GM23338 (cell line): ENCODE results near the gene SH3BP4. TPM values are rescaled to one million over a fixed set of nuclear protein-coding genes. Genes with fewer than 3 reads are reported as not detected.

Source experiments
- ATAC-seq: fragments of 200-7000 bp; cut with Tn5 transposase; 3 replicates; pipeline ENCODE4 v1.9.1; 2020
- DNase-seq: peaks from one replicate; pipeline ENCODE4 v3.0.0-alpha.2; 2015; ENCODE audit warnings: low spot score
- H2AFZ ChIP-seq: fragments of 200-600 bp; sonication (generic); 2 replicates; pipeline ENCODE4 v1.8.0; 2016; ENCODE audit warnings: antibody characterized with exemption, mild to moderate bottlenecking, moderate library complexity
- H3F3A ChIP-seq: fragments of 200-600 bp; sonication (generic); replicated peaks from 2 replicates; pipeline ENCODE4 v1.8.0; 2017; ENCODE audit warnings: antibody characterized with exemption, mixed run types, low read depth
- H3K27ac ChIP-seq: fragments of 200-600 bp; sonication (generic); 2 replicates; pipeline ENCODE4 v1.6.1; 2016; ENCODE audit warnings: low read depth
- H3K27me3 ChIP-seq: fragments of 200-600 bp; sonication (generic); 2 replicates; pipeline ENCODE4 v1.8.0; 2016; ENCODE audit warnings: mild to moderate bottlenecking, mixed run types, moderate library complexity; ENCODE audit not compliant: insufficient read depth
- H3K36me3 ChIP-seq: fragments of 200-600 bp; sonication (generic); 2 replicates; pipeline ENCODE4 v1.8.0; 2016; ENCODE audit warnings: mild to moderate bottlenecking; ENCODE audit not compliant: insufficient read depth
- H3K4me1 ChIP-seq: fragments of 200-600 bp; sonication (generic); 2 replicates; pipeline ENCODE4 v1.8.0; 2016; ENCODE audit warnings: mild to moderate bottlenecking, moderate library complexity; ENCODE audit not compliant: insufficient read depth
- H3K4me2 ChIP-seq: fragments of 200-600 bp; sonication (generic); 2 replicates; pipeline ENCODE4 v1.7.1; 2017; ENCODE audit warnings: mixed run types
- H3K4me3 ChIP-seq: fragments of 200-600 bp; sonication (generic); 2 replicates; pipeline ENCODE4 v1.6.1; 2016; ENCODE audit warnings: mixed run types
- H3K79me2 ChIP-seq: fragments of 200-600 bp; sonication (generic); replicated peaks from 2 replicates; pipeline ENCODE4 v1.8.0; 2017; ENCODE audit warnings: mild to moderate bottlenecking; ENCODE audit not compliant: insufficient read depth
- H3K9me2 ChIP-seq: fragments of 200-600 bp; sonication (generic); 2 replicates; pipeline ENCODE4 v1.8.0; 2017; ENCODE audit not compliant: insufficient read depth
- H4K20me1 ChIP-seq: fragments of 200-600 bp; sonication (generic); replicated peaks from 2 replicates; pipeline ENCODE4 v1.8.0; 2017; ENCODE audit warnings: mild to moderate bottlenecking; ENCODE audit not compliant: insufficient read depth
- H3K27ac Mint-ChIP-seq: 2 replicates; pipeline ENCODE4 v1.8.0; 2020; ENCODE audit warnings: inconsistent platforms, mild to moderate bottlenecking, moderate library complexity, mixed read lengths
- H3K27me3 Mint-ChIP-seq: 3 replicates; pipeline ENCODE4 v1.8.0; 2022; ENCODE audit warnings: low read depth, mild to moderate bottlenecking, moderate library complexity, mixed read lengths, inconsistent platforms; ENCODE audit not compliant: insufficient read depth, poor library complexity
- H3K36me3 Mint-ChIP-seq: 3 replicates; pipeline ENCODE4 v1.8.0; 2021; ENCODE audit warnings: low read depth, mild to moderate bottlenecking, inconsistent platforms, moderate library complexity, mixed read lengths
- H3K4me1 Mint-ChIP-seq: 3 replicates; pipeline ENCODE4 v1.8.0; 2020; ENCODE audit warnings: mild to moderate bottlenecking, inconsistent platforms, mixed read lengths
- H3K4me3 Mint-ChIP-seq: 3 replicates; pipeline ENCODE4 v1.8.0; 2021; ENCODE audit warnings: moderate library complexity, mild to moderate bottlenecking, inconsistent platforms, mixed read lengths
- H3K9me3 Mint-ChIP-seq: 3 replicates; pipeline ENCODE4 v1.8.0; 2020; ENCODE audit warnings: moderate library complexity, mild to moderate bottlenecking, inconsistent platforms, mixed read lengths
- CREB1 ChIP-seq: fragments of 250-450 bp; sonication (Bioruptor Pico); IDR thresholded peaks from 2 replicates; pipeline ENCODE4 v1.5.0; 2020; ENCODE audit warnings: low read depth, mild to moderate bottlenecking, moderate library complexity
- CTCF ChIP-seq, 2 experiments: fragments of 200-600 bp in 1 of 2; sonication (generic) in 1 of 2; conservative IDR thresholded peaks; 2 replicates each; pipeline versions ENCODE4 v1.5.1 to v1.6.1; 2016 to 2017; ENCODE audit warnings: antibody characterized with exemption in 2 of 2, low read depth in 2 of 2, mild to moderate bottlenecking in 2 of 2, moderate library complexity in 1 of 2
- ETS1 ChIP-seq: IDR thresholded peaks from 2 replicates; pipeline ENCODE4 v1.6.1; 2016; ENCODE audit warnings: antibody characterized with exemption
- POLR2AphosphoS5 ChIP-seq: IDR thresholded peaks from 2 replicates; pipeline ENCODE4 v1.6.1; 2016; ENCODE audit warnings: antibody characterized with exemption, low read depth
- STAT1 ChIP-seq: IDR thresholded peaks from one replicate; pipeline ENCODE4 v1.6.1; 2016; ENCODE audit warnings: antibody characterized with exemption; ENCODE audit not compliant: unreplicated experiment
- ZNF331 ChIP-seq: fragments of 250-450 bp; sonication (Bioruptor Pico); IDR thresholded peaks from 2 replicates; pipeline ENCODE4 v1.5.0; 2020; ENCODE audit warnings: low read depth, mild to moderate bottlenecking, moderate library complexity
- polyA plus RNA-seq: library from polyadenylated mRNA; unstranded; fragments of >200 nt; fragmentation: Nextera tagmentation; extraction: Ambion mirVana; gene quantifications from 2 replicates; pipeline ENCODE4 v1.2.1, GENCODE V29; 2016
- total RNA-seq: library from RNA; depleted of rRNA; stranded (reverse); fragments of >200 nt; shearing (Covaris generic); gene quantifications from 2 replicates; pipeline ENCODE4 v1.2.3, GENCODE V29; 2014
- TF ChIP-seq, protein P1 (sequence below): IDR thresholded peaks from one replicate; pipeline ENCODE4 v1.6.1; 2018; ENCODE audit warnings: antibody characterized with exemption; ENCODE audit not compliant: unreplicated experiment

SH3BP4 gene
- total and polyA plus RNA-seq, 2 experiments from 2014 or later, result 15.6 to 50.9 TPM

DNA sequence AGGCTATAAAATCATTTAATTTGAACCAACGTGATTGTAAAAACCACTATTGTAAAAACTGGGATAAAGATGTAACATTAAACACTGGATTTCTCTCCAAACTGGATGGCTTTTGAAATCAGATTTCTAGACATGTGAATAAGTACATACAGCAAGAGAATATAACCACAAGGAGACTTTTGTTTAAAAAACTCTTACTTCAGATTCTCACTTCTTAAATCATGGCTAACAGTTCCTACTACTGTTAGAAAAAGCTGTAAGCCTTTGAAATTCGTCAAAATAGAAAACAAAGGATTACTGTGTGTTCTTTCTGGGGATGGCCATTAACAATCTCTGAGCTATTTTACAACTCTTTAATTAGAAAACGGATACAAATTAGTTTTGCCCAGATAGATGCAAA is 39.4 kb upstream of the SH3BP4 start:
- no peak for TF ChIP-seq CREB1
- no peak for TF ChIP-seq STAT1
- no peak for TF ChIP-seq ZNF331 (CRISPR knock-in tag)
- TF ChIP-seq CTCF (conservative IDR thresholded peaks at IDR 0.05; ENCODE audit: low read depth in 2 of 2), result no peak
- TF ChIP-seq, protein P1, sequence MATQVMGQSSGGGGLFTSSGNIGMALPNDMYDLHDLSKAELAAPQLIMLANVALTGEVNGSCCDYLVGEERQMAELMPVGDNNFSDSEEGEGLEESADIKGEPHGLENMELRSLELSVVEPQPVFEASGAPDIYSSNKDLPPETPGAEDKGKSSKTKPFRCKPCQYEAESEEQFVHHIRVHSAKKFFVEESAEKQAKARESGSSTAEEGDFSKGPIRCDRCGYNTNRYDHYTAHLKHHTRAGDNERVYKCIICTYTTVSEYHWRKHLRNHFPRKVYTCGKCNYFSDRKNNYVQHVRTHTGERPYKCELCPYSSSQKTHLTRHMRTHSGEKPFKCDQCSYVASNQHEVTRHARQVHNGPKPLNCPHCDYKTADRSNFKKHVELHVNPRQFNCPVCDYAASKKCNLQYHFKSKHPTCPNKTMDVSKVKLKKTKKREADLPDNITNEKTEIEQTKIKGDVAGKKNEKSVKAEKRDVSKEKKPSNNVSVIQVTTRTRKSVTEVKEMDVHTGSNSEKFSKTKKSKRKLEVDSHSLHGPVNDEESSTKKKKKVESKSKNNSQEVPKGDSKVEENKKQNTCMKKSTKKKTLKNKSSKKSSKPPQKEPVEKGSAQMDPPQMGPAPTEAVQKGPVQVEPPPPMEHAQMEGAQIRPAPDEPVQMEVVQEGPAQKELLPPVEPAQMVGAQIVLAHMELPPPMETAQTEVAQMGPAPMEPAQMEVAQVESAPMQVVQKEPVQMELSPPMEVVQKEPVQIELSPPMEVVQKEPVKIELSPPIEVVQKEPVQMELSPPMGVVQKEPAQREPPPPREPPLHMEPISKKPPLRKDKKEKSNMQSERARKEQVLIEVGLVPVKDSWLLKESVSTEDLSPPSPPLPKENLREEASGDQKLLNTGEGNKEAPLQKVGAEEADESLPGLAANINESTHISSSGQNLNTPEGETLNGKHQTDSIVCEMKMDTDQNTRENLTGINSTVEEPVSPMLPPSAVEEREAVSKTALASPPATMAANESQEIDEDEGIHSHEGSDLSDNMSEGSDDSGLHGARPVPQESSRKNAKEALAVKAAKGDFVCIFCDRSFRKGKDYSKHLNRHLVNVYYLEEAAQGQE, result no peak
- peaks cover 2% of the 10 kb centered on the region; the same call in 1 of the 3 replicates for H3K36me3 Mint-ChIP-seq
- no peaks in the 10 kb centered on the region for H3K36me3 ChIP-seq

DNA sequence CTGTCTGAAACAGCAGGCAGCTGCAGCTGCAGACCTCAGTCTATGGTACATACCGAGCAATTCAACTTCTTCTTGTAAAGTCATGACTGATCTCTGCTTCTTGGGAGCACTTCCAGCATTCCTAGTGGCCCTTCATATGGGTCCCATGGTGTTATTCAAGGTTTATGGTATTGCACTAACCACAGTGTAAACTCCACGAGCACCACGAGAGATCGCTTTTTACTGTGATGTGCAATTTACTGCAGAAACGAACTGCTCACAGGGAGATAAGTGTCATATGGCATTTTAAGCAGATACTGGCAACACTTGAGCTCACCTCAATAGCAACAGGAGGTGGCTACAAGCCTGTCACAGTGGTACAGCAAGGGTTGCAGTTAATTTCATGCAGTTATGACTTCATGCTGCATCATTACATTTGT is 38.6 kb upstream of the SH3BP4 start:
- Histone ChIP-seq H2AFZ (no peak overlapping the region), H3K79me2 (no peaks in the 10 kb centered on the region), H3K4me3 (no peak overlapping the region), H3K4me2 (no peak overlapping the region), H4K20me1 (no peaks in the 10 kb centered on the region), H3K27ac (no peak overlapping the region), H3F3A (no peaks in the 10 kb centered on the region), H3K4me1 (peaks cover 13% of the 10 kb centered on the region), H3K36me3 (no peaks in the 10 kb centered on the region), H3K27me3 (no peaks in the 10 kb centered on the region), H3K9me2 (no peaks in the 10 kb centered on the region)
- no peaks in the 10 kb centered on the region; the same call in 2 of the 3 replicates for H3K9me3 Mint-ChIP-seq
- H3K4me1 Mint-ChIP-seq, result peaks cover 16% of the 10 kb centered on the region
- peaks cover 2% of the 10 kb centered on the region; the same call in 1 of the 3 replicates for H3K36me3 Mint-ChIP-seq
- DNase-seq (no peak), ATAC-seq (no peak)
- no peak overlapping the region for H3K27ac Mint-ChIP-seq
- H3K4me3 Mint-ChIP-seq, result no peak overlapping the region
- peaks cover 6% of the 10 kb centered on the region for H3K27me3 Mint-ChIP-seq
- TF ChIP-seq ETS1 (no peak), POLR2AphosphoS5 (no peak)
- TF ChIP-seq, protein P1, result no peak

More for the DNA sequence above, 39.4 kb upstream of the SH3BP4 start:
- Mint-ChIP-seq H3K4me1 (peaks cover 12% of the 10 kb centered on the region), H3K4me3 (no peak overlapping the region), H3K27ac (no peak overlapping the region), H3K9me3 (no peaks in the 10 kb centered on the region; the same call in 2 of the 3 replicates), H3K27me3 (peaks cover 6% of the 10 kb centered on the region)
- Histone ChIP-seq H3K27me3 (no peaks in the 10 kb centered on the region), H2AFZ (no peak overlapping the region), H4K20me1 (no peaks in the 10 kb centered on the region), H3K4me3 (no peak overlapping the region), H3K9me2 (no peaks in the 10 kb centered on the region), H3K4me1 (peaks cover 8% of the 10 kb centered on the region), H3K4me2 (no peak overlapping the region), H3K27ac (no peak overlapping the region), H3K79me2 (no peaks in the 10 kb centered on the region), H3F3A (no peaks in the 10 kb centered on the region)
- no peak for ATAC-seq
- no peak for DNase-seq
